ENCODE data around the gene USP8.

- TF ChIP-seq EZH2phosphoT487 (IDR thresholded peaks at IDR 0.05; ENCODE audit: insufficient read depth, low read depth) (no peak), EZH2 (IDR thresholded peaks at IDR 0.05; ENCODE audit: insufficient read depth, poor library complexity, severe bottlenecking) (no peak)
Measured at GRCh38 chr15:50377867-50378751, 46.1 kb upstream of the USP8 start.

All from GM23248 (cell line).